ENCODE data around the gene PRB2.
"Not testable (repeated sequence)": the region's sequence is repeated elsewhere in the genome, so short reads cannot be mapped to it uniquely, and the experiment has no call there.

PRB2 gene

GRCh38 chr12:11395467-11395866 lies at the start of gene PRB2:
Gene PRB2 (minus strand): TSS chr12:11395567. CDS start chr12:11395529, 38 bp downstream.
- H3K36me3 ChIP-seq (ENCODE audit: control insufficient read depth, insufficient read depth, low read length); H3K9ac ChIP-seq (ENCODE audit: low read length); H3K27me3 ChIP-seq (ENCODE audit: control insufficient read depth, insufficient read depth, low read length); H3K4me3 ChIP-seq (ENCODE audit: low read length); H3K27ac ChIP-seq (ENCODE audit: low read depth, low read length); H3K4me1 ChIP-seq (ENCODE audit: control insufficient read depth, insufficient read depth, low read length): not testable (repeated sequence)

GRCh38 chr12:11437966-11438365 lies 42.6 kb upstream of the PRB2 start:
- H3K4me1 ChIP-seq (ENCODE audit: control insufficient read depth, insufficient read depth, low read length): no peaks in the 10 kb centered on the region
- H3K27ac ChIP-seq (ENCODE audit: low read depth, low read length): no peak overlapping the region
- no peaks in the 10 kb centered on the region for H3K27me3 ChIP-seq (ENCODE audit: control insufficient read depth, insufficient read depth, low read length)
- H3K9ac ChIP-seq (ENCODE audit: low read length): no peak overlapping the region
- H3K4me3 ChIP-seq (ENCODE audit: low read length): no peak overlapping the region
- no peaks in the 10 kb centered on the region for H3K36me3 ChIP-seq (ENCODE audit: control insufficient read depth, insufficient read depth, low read length)

GRCh38 chr12:11433664-11434063 lies 38.3 kb upstream of the PRB2 start:
- Histone ChIP-seq H3K4me1 (ENCODE audit: control insufficient read depth, insufficient read depth, low read length) (no peaks in the 10 kb centered on the region), H3K27ac (ENCODE audit: low read depth, low read length) (no peak overlapping the region), H3K4me3 (ENCODE audit: low read length) (no peak overlapping the region), H3K9ac (ENCODE audit: low read length) (no peak overlapping the region), H3K27me3 (ENCODE audit: control insufficient read depth, insufficient read depth, low read length) (no peaks in the 10 kb centered on the region), H3K36me3 (ENCODE audit: control insufficient read depth, insufficient read depth, low read length) (no peaks in the 10 kb centered on the region)

GRCh38 chr12:11431486-11431885 lies 36.1 kb upstream of the PRB2 start:
- H3K9ac ChIP-seq (ENCODE audit: low read length): no peak overlapping the region
- no peak overlapping the region for H3K27ac ChIP-seq (ENCODE audit: low read depth, low read length)
- H3K27me3 ChIP-seq (ENCODE audit: control insufficient read depth, insufficient read depth, low read length): no peaks in the 10 kb centered on the region
- H3K4me3 ChIP-seq (ENCODE audit: low read length): no peak overlapping the region
- no peaks in the 10 kb centered on the region for H3K4me1 ChIP-seq (ENCODE audit: control insufficient read depth, insufficient read depth, low read length)
- H3K36me3 ChIP-seq (ENCODE audit: control insufficient read depth, insufficient read depth, low read length): no peaks in the 10 kb centered on the region

- H3K27ac ChIP-seq (ENCODE audit: low read depth, low read length): no peak overlapping the region
- H3K9ac ChIP-seq (ENCODE audit: low read length): no peak overlapping the region
- no peaks in the 10 kb centered on the region for H3K27me3 ChIP-seq (ENCODE audit: control insufficient read depth, insufficient read depth, low read length)
- no peaks in the 10 kb centered on the region for H3K4me1 ChIP-seq (ENCODE audit: control insufficient read depth, insufficient read depth, low read length)
- H3K4me3 ChIP-seq (ENCODE audit: low read length): no peak overlapping the region
- no peaks in the 10 kb centered on the region for H3K36me3 ChIP-seq (ENCODE audit: control insufficient read depth, insufficient read depth, low read length)
Observed at GRCh38 chr12:11427341-11427740, 32.0 kb upstream of the PRB2 start.

- no peaks in the 10 kb centered on the region for H3K36me3 ChIP-seq (ENCODE audit: control insufficient read depth, insufficient read depth, low read length)
- no peaks in the 10 kb centered on the region for H3K27me3 ChIP-seq (ENCODE audit: control insufficient read depth, insufficient read depth, low read length)
- H3K4me1 ChIP-seq (ENCODE audit: control insufficient read depth, insufficient read depth, low read length): no peaks in the 10 kb centered on the region
- no peak overlapping the region for H3K27ac ChIP-seq (ENCODE audit: low read depth, low read length)
- H3K9ac ChIP-seq (ENCODE audit: low read length): no peak overlapping the region
- no peak overlapping the region for H3K4me3 ChIP-seq (ENCODE audit: low read length)
Observed at GRCh38 chr12:11412731-11413130, 17.4 kb upstream of the PRB2 start.

- Histone ChIP-seq H3K27ac (ENCODE audit: low read depth, low read length) (no peak overlapping the region), H3K4me3 (ENCODE audit: low read length) (no peak overlapping the region), H3K36me3 (ENCODE audit: control insufficient read depth, insufficient read depth, low read length) (no peaks in the 10 kb centered on the region), H3K27me3 (ENCODE audit: control insufficient read depth, insufficient read depth, low read length) (no peaks in the 10 kb centered on the region), H3K9ac (ENCODE audit: low read length) (no peak overlapping the region), H3K4me1 (ENCODE audit: control insufficient read depth, insufficient read depth, low read length) (no peaks in the 10 kb centered on the region)
Observed at GRCh38 chr12:11408096-11408495, 12.7 kb upstream of the PRB2 start.

GRCh38 chr12:11397366-11397765 lies 2.0 kb upstream of the PRB2 start:
- no peak overlapping the region for H3K27ac ChIP-seq (ENCODE audit: low read depth, low read length)
- H3K36me3 ChIP-seq (ENCODE audit: control insufficient read depth, insufficient read depth, low read length): no peaks in the 10 kb centered on the region
- no peak overlapping the region for H3K9ac ChIP-seq (ENCODE audit: low read length)
- H3K27me3 ChIP-seq (ENCODE audit: control insufficient read depth, insufficient read depth, low read length): no peaks in the 10 kb centered on the region
- H3K4me3 ChIP-seq (ENCODE audit: low read length): no peak overlapping the region
- no peaks in the 10 kb centered on the region for H3K4me1 ChIP-seq (ENCODE audit: control insufficient read depth, insufficient read depth, low read length)

- H3K9ac ChIP-seq (ENCODE audit: low read length); H3K27me3 ChIP-seq (ENCODE audit: control insufficient read depth, insufficient read depth, low read length); H3K36me3 ChIP-seq (ENCODE audit: control insufficient read depth, insufficient read depth, low read length); H3K4me3 ChIP-seq (ENCODE audit: low read length); H3K27ac ChIP-seq (ENCODE audit: low read depth, low read length); H3K4me1 ChIP-seq (ENCODE audit: control insufficient read depth, insufficient read depth, low read length): not testable (repeated sequence)
Observed at GRCh38 chr12:11391456-11391855, 3.9 kb downstream of the PRB2 start.

GRCh38 chr12:11377420-11377819 lies 17.9 kb downstream of the PRB2 start:
- not testable (repeated sequence) for H3K4me1 ChIP-seq (ENCODE audit: control insufficient read depth, insufficient read depth, low read length); H3K27me3 ChIP-seq (ENCODE audit: control insufficient read depth, insufficient read depth, low read length); H3K9ac ChIP-seq (ENCODE audit: low read length); H3K27ac ChIP-seq (ENCODE audit: low read depth, low read length); H3K36me3 ChIP-seq (ENCODE audit: control insufficient read depth, insufficient read depth, low read length); H3K4me3 ChIP-seq (ENCODE audit: low read length)

- no peaks in the 10 kb centered on the region for H3K27me3 ChIP-seq (ENCODE audit: control insufficient read depth, insufficient read depth, low read length)
- H3K4me1 ChIP-seq (ENCODE audit: control insufficient read depth, insufficient read depth, low read length): no peaks in the 10 kb centered on the region
- no peaks in the 10 kb centered on the region for H3K36me3 ChIP-seq (ENCODE audit: control insufficient read depth, insufficient read depth, low read length)
- H3K9ac ChIP-seq (ENCODE audit: low read length): no peak overlapping the region
- H3K4me3 ChIP-seq (ENCODE audit: low read length): no peak overlapping the region
- no peak overlapping the region for H3K27ac ChIP-seq (ENCODE audit: low read depth, low read length)
Observed at GRCh38 chr12:11361151-11361550, 34.2 kb downstream of the PRB2 start.

GRCh38 chr12:11360205-11360883 lies 35.0 kb downstream of the PRB2 start:
- H3K4me3 ChIP-seq (ENCODE audit: low read length); H3K36me3 ChIP-seq (ENCODE audit: control insufficient read depth, insufficient read depth, low read length); H3K27me3 ChIP-seq (ENCODE audit: control insufficient read depth, insufficient read depth, low read length); H3K4me1 ChIP-seq (ENCODE audit: control insufficient read depth, insufficient read depth, low read length); H3K27ac ChIP-seq (ENCODE audit: low read depth, low read length); H3K9ac ChIP-seq (ENCODE audit: low read length): not testable (repeated sequence)

GRCh38 chr12:11351736-11352135 lies 43.6 kb downstream of the PRB2 start:
- H3K4me1 ChIP-seq (ENCODE audit: control insufficient read depth, insufficient read depth, low read length); H3K4me3 ChIP-seq (ENCODE audit: low read length); H3K9ac ChIP-seq (ENCODE audit: low read length); H3K36me3 ChIP-seq (ENCODE audit: control insufficient read depth, insufficient read depth, low read length); H3K27ac ChIP-seq (ENCODE audit: low read depth, low read length); H3K27me3 ChIP-seq (ENCODE audit: control insufficient read depth, insufficient read depth, low read length): not testable (repeated sequence)

All from rectal smooth muscle tissue (tissue), 1 donor.